AG09309 (cell line): ENCODE results near the gene HEY2.

Experiments
- DNase-seq: peaks from one replicate; pipeline ENCODE4 v3.0.0-alpha.2; 2010; ENCODE audit warnings: low read depth
- H3K4me3 ChIP-seq: 2 replicates; pipeline ENCODE4 v1.5.1; 2011; ENCODE audit warnings: mild to moderate bottlenecking, low read depth, low read length, moderate library complexity; ENCODE audit not compliant: control insufficient read depth
- CTCF ChIP-seq: IDR thresholded peaks from 2 replicates; pipeline ENCODE4 v1.5.1; 2011; ENCODE audit warnings: mild to moderate bottlenecking, low read depth, low read length, inconsistent platforms; ENCODE audit not compliant: insufficient read depth, control insufficient read depth; ENCODE audit errors: missing control alignments

HEY2 gene

GRCh38 chr6:125714441-125715090, 34.9 kb upstream of the HEY2 start:
- H3K4me3 ChIP-seq, result no peak overlapping the region
- no peak for DNase-seq
- no peak for TF ChIP-seq CTCF

- no peak for TF ChIP-seq CTCF
- DNase-seq, result no peak
- H3K4me3 ChIP-seq, result no peak overlapping the region
Observed at GRCh38 chr6:125717120-125717731, 32.2 kb upstream of the HEY2 start.

GRCh38 chr6:125718109-125718508, 31.3 kb upstream of the HEY2 start:
- no peak for TF ChIP-seq CTCF
- H3K4me3 ChIP-seq, result no peak overlapping the region
- DNase-seq, result no peak

GRCh38 chr6:125722886-125723285, 26.5 kb upstream of the HEY2 start:
- no peak for DNase-seq
- TF ChIP-seq CTCF, result no peak
- no peak overlapping the region for H3K4me3 ChIP-seq

GRCh38 chr6:125727216-125727615, 22.2 kb upstream of the HEY2 start:
- DNase-seq, result no peak
- no peak for TF ChIP-seq CTCF

GRCh38 chr6:125728739-125729138, 20.7 kb upstream of the HEY2 start:
- H3K4me3 ChIP-seq, result no peak overlapping the region
- no peak for TF ChIP-seq CTCF
- DNase-seq, result no peak

More at GRCh38 chr6:125727216-125727615, 22.2 kb upstream of the HEY2 start:
- H3K4me3 ChIP-seq, result no peak overlapping the region

GRCh38 chr6:125729983-125730382, 19.4 kb upstream of the HEY2 start:
- DNase-seq, result no peak
- no peak for TF ChIP-seq CTCF
- H3K4me3 ChIP-seq, result no peak overlapping the region
